ENCODE data around the gene JAK1. TPM values are rescaled to one million over a fixed set of nuclear protein-coding genes. Genes with fewer than 3 reads are reported as not detected.

The JAK1 gene
- total and polyA plus RNA-seq, 10 of the 15 experiments (the other 5 are each of a cell fraction or from before 2014, with no cell fraction given): 9.6 to 45.5 (median 35.7) TPM

DNA sequence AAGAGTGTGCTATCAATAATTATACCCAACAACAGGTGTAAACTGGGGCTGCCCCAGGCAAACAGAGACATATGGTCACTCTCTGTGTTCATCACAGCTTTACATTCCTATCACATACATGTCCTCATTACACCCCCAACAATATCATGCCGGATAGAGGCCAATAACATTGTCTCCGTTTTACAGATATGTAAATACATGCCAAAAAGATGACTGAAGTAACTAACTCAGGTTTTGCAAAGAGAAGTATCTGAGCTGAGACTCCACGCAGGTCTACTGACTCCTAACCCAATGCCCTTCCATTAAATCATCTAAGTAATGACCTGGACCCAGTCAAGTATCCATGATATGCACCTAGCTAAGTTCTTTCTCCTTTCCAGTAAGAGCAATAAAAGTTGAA is 55.0 kb downstream of the JAK1 start:
- TF ChIP-seq, protein P1, sequence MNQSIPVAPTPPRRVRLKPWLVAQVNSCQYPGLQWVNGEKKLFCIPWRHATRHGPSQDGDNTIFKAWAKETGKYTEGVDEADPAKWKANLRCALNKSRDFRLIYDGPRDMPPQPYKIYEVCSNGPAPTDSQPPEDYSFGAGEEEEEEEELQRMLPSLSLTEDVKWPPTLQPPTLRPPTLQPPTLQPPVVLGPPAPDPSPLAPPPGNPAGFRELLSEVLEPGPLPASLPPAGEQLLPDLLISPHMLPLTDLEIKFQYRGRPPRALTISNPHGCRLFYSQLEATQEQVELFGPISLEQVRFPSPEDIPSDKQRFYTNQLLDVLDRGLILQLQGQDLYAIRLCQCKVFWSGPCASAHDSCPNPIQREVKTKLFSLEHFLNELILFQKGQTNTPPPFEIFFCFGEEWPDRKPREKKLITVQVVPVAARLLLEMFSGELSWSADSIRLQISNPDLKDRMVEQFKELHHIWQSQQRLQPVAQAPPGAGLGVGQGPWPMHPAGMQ (IDR thresholded peaks at IDR 0.05; ENCODE audit: borderline replicate concordance): no peak
- TF ChIP-seq REST (IDR thresholded peaks at IDR 0.05; ENCODE audit: low read depth, low read length) (no peak), RFX5 (IDR thresholded peaks at IDR 0.05; ENCODE audit: low read depth, low read length) (no peak), ZNF207 (IDR thresholded peaks at IDR 0.05; ENCODE audit: borderline replicate concordance) (no peak), HDAC6 (IDR thresholded peaks at IDR 0.05; ENCODE audit: unreplicated experiment) (no peak), TCF3 (IDR thresholded peaks at IDR 0.05; ENCODE audit: borderline replicate concordance, insufficient read depth, low read depth, low read length) (no peak), SREBF2 (IDR thresholded peaks at IDR 0.05; ENCODE audit: low read length) (no peak), CREM (IDR thresholded peaks at IDR 0.05; ENCODE audit: low read depth) (no peak), POU2F2 (IDR thresholded peaks at IDR 0.05; ENCODE audit: borderline replicate concordance, low read depth, low read length) (no peak), PAX5 (IDR thresholded peaks at IDR 0.05; ENCODE audit: borderline replicate concordance, low read depth, low read length) (no peak), ZNF217 (IDR thresholded peaks at IDR 0.05) (no peak), MYC (IDR thresholded peaks at IDR 0.05; ENCODE audit: insufficient read depth, insufficient read length, insufficient replicate concordance, low read length, severe bottlenecking) (no peak), BHLHE40 (IDR thresholded peaks at IDR 0.05; ENCODE audit: borderline replicate concordance in 1 of 2, low read depth in 2 of 2, low read length in 1 of 2) (no peak), GATAD2B (conservative IDR thresholded peaks at IDR 0.05; ENCODE audit: low read depth) (no peak), FOXM1 (IDR thresholded peaks at IDR 0.05; ENCODE audit: low read depth, low read length) (no peak), CHD1 (IDR thresholded peaks at IDR 0.05; ENCODE audit: low read depth, low read length) (no peak)
- H3K4me3 ChIP-seq: no peak overlapping the region
- H3K27ac ChIP-seq (ENCODE audit: control insufficient read depth, insufficient read depth): no peak overlapping the region
- BruUV-seq (replicated peaks): no TSS peak
- ChIA-PET SMC1A (ENCODE audit: uncharacterized antibody, unreplicated experiment) (interaction anchor here (1.1 to 1.8 kb wide), 2 partner anchors 11 to 18 kb away, joined by 3 to 5 read pairs; no protein-coding TSS in a partner anchor), CTCF (interaction anchor here (0.7 to 1.1 kb wide), 2 partner anchors 159 to 297 kb away, joined by 3 read pairs; no protein-coding TSS in a partner anchor), POLR2A (no interaction called here), RAD21 (ENCODE audit: unreplicated experiment) (no interaction called here)
- no peaks in the 10 kb centered on the region for H3K9me3 ChIP-seq (replicated peaks; ENCODE audit: control insufficient read depth, insufficient read depth, low read length)
- 57% methylated on average over 3 of the region's 3 CpGs for WGBS (ENCODE audit: insufficient coverage, insufficient replicate concordance, low lambda C conversion rate, missing lambda C conversion rate)
- no peak overlapping the region for H3K9ac ChIP-seq (ENCODE audit: control insufficient read depth, insufficient read depth, low read length)
- H2AFZ ChIP-seq (ENCODE audit: control insufficient read depth, low read depth, low read length): no peak overlapping the region
- no peak for FAIRE-seq
- no peaks in the 10 kb centered on the region for H3K27me3 ChIP-seq (replicated peaks in 1 of 2; ENCODE audit: control insufficient read depth in 2 of 2, insufficient read depth in 2 of 2, low read length in 1 of 2)
- intact Hi-C loops (cut with micrococcal nuclease; ENCODE audit: unreplicated experiment) (no loop called here), in situ Hi-C loops (cut with MboI) (no loop called here)
- DNase-seq (ENCODE audit: low read depth, low spot score): no peak
- no peaks in the 10 kb centered on the region; the same call in 1 of the 2 replicates for H4K20me1 ChIP-seq (ENCODE audit: control insufficient read depth, insufficient read depth)
- no peak for ATAC-seq
- no peaks in the 10 kb centered on the region for H3K36me3 ChIP-seq (ENCODE audit: control insufficient read depth in 2 of 2, insufficient read depth in 2 of 2, low read length in 1 of 2)
- H3K79me2 ChIP-seq (ENCODE audit: control insufficient read depth, insufficient read depth, low read length): peaks cover 5% of the 10 kb centered on the region
- 0 out of 2 replicates have a peak, but pooled peaks cover 5% of the 10 kb centered on the region for H3K4me1 ChIP-seq (ENCODE audit: control insufficient read depth, insufficient read depth, low read length)
- H3K4me2 ChIP-seq (ENCODE audit: control insufficient read depth, insufficient read depth): no peak overlapping the region
